Measurements from ENCODE around the gene ATAD5.

GRCh38 chr17:30794372-30794771 is 37.4 kb upstream of the ATAD5 start:
- TF ChIP-seq CTCF (conservative IDR thresholded peaks at IDR 0.05; ENCODE audit: low read depth, low read length) (no peak), CEBPB (IDR thresholded peaks at IDR 0.05; ENCODE audit: low read depth, low read length) (no peak), MXI1 (IDR thresholded peaks at IDR 0.05; ENCODE audit: borderline replicate concordance, low read depth, low read length) (no peak), RCOR1 (IDR thresholded peaks at IDR 0.05; ENCODE audit: insufficient replicate concordance, low read length) (no peak), RAD21 (IDR thresholded peaks at IDR 0.05; ENCODE audit: low read length) (no peak), MAZ (IDR thresholded peaks at IDR 0.05; ENCODE audit: borderline replicate concordance, low read depth, low read length) (no peak), POLR2A (IDR thresholded peaks at IDR 0.05; ENCODE audit: low read depth, low read length) (no peak), SMC3 (IDR thresholded peaks at IDR 0.05; ENCODE audit: low read depth, low read length) (no peak), RFX5 (IDR thresholded peaks at IDR 0.05; ENCODE audit: low read depth, low read length) (no peak)
- TF ChIP-seq, protein P1, sequence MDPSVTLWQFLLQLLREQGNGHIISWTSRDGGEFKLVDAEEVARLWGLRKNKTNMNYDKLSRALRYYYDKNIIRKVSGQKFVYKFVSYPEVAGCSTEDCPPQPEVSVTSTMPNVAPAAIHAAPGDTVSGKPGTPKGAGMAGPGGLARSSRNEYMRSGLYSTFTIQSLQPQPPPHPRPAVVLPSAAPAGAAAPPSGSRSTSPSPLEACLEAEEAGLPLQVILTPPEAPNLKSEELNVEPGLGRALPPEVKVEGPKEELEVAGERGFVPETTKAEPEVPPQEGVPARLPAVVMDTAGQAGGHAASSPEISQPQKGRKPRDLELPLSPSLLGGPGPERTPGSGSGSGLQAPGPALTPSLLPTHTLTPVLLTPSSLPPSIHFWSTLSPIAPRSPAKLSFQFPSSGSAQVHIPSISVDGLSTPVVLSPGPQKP (IDR thresholded peaks at IDR 0.05; ENCODE audit: borderline replicate concordance, low read depth, low read length) = no peak
